Endodermal cell (in vitro differentiated cells): ENCODE measurements around the gene MRTFB. TPM values are rescaled to one million over a fixed set of nuclear protein-coding genes. Genes with fewer than 3 reads are reported as not detected.

Experiments used
- DNase-seq: peaks from one replicate; pipeline ENCODE4 v3.0.0-alpha.2; 2017
- H3K27ac ChIP-seq: 2 replicates; pipeline ENCODE4 v1.5.1; 2013; ENCODE audit warnings: mild to moderate bottlenecking, low read depth, low read length, moderate library complexity
- H3K27me3 ChIP-seq: 2 replicates; pipeline ENCODE4 v1.6.1; 2013; ENCODE audit warnings: mild to moderate bottlenecking, low read length, moderate library complexity; ENCODE audit not compliant: insufficient read depth, control insufficient read depth, poor library complexity, severe bottlenecking
- H3K36me3 ChIP-seq: 2 replicates; pipeline ENCODE4 v1.7.0; 2013; ENCODE audit warnings: mild to moderate bottlenecking, low read length, moderate library complexity; ENCODE audit not compliant: control insufficient read depth, insufficient read depth
- H3K4me1 ChIP-seq: one replicate; pipeline ENCODE4 v1.7.0; 2013; ENCODE audit warnings: low read length; ENCODE audit not compliant: control insufficient read depth, insufficient read depth
- H3K4me3 ChIP-seq: 2 replicates; pipeline ENCODE4 v1.5.1; 2013; ENCODE audit warnings: mild to moderate bottlenecking, low read length, moderate library complexity
- H3K9ac ChIP-seq: 2 replicates; pipeline ENCODE4 v1.6.1; 2013; ENCODE audit warnings: mild to moderate bottlenecking, low read length, moderate library complexity; ENCODE audit not compliant: poor library complexity, severe bottlenecking; ENCODE audit errors: extremely low read depth
- H3K9me3 ChIP-seq: 2 replicates; pipeline ENCODE4 v1.6.1; 2013; ENCODE audit warnings: mild to moderate bottlenecking, low read length, moderate library complexity; ENCODE audit not compliant: control insufficient read depth
- H3K27ac Mint-ChIP-seq: 2 replicates; pipeline ENCODE4 v1.8.0; 2020; ENCODE audit warnings: mixed read lengths
- H3K27me3 Mint-ChIP-seq: 2 replicates; pipeline ENCODE4 v1.8.0; 2021; ENCODE audit warnings: mild to moderate bottlenecking, mixed read lengths; ENCODE audit not compliant: insufficient read depth
- H3K36me3 Mint-ChIP-seq: 2 replicates; pipeline ENCODE4 v1.8.0; 2020; ENCODE audit warnings: low read depth, mixed read lengths
- H3K4me1 Mint-ChIP-seq: 2 replicates; pipeline ENCODE4 v1.8.0; 2020; ENCODE audit warnings: mixed read lengths
- H3K4me3 Mint-ChIP-seq: 2 replicates; pipeline ENCODE4 v1.8.0; 2020; ENCODE audit warnings: mild to moderate bottlenecking, moderate library complexity, mixed read lengths
- H3K9me3 Mint-ChIP-seq: 2 replicates; pipeline ENCODE4 v1.8.0; 2020; ENCODE audit warnings: mild to moderate bottlenecking, mixed read lengths
- WGBS, 2 experiments: methylation state at CpG; one replicate each; pipeline versions ENCODE4 v1.1.5 to v1.1.7; 2013; ENCODE audit warnings: missing lambda C conversion rate in 2 of 2, mixed read lengths in 1 of 2; ENCODE audit not compliant: insufficient coverage in 1 of 2, insufficient read length in 1 of 2; 5-methylcytosine and 5-hydroxymethylcytosine counted together
- total RNA-seq, 2 donors: library from RNA; stranded (reverse); fragmentation: NEBNext Ultra II Directional in 1 of 2; extraction: Animal tissue kit (Norgen Biotek cat#: 25700) in 1 of 2; gene quantifications; 2 replicates in 1 of 2; 3 replicates in 1 of 2; pipeline ENCODE4 v1.2.1, GENCODE V29; 2021
- TF ChIP-seq, protein P1 (sequence below): fragments of 200-600 bp; sonication (generic); conservative IDR thresholded peaks from 2 replicates; pipeline ENCODE4 v1.5.0; 2021; ENCODE audit warnings: antibody characterized with exemption, mild to moderate bottlenecking

Gene MRTFB
- total RNA-seq, 2 donors from 2014 or later: 49.4 to 58.6 TPM

DNA sequence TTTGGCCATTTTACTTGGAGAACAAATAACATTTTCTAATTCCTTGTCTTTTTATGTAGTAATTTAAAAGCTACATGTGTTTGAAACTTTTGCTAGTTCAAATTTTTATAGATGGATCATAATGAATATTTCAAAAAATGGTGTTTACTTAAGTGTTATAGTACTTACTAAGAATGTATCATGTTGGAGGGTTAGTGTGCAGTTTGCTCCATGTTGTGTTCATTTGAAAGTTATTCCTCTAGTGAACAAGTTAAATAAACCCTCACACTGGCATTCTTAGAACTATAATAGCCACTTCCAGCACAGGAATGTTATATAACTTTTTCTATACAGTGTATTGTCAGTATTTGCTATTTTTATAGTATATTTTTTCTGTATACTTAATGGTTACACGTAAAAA is 62.8 kb downstream of the MRTFB start:
- no peaks in the 10 kb centered on the region for H3K27me3 ChIP-seq
- peaks cover 7% of the 10 kb centered on the region for H3K9me3 Mint-ChIP-seq
- no peak overlapping the region for H3K4me3 ChIP-seq
- DNase-seq: no peak
- TF ChIP-seq, protein P1, sequence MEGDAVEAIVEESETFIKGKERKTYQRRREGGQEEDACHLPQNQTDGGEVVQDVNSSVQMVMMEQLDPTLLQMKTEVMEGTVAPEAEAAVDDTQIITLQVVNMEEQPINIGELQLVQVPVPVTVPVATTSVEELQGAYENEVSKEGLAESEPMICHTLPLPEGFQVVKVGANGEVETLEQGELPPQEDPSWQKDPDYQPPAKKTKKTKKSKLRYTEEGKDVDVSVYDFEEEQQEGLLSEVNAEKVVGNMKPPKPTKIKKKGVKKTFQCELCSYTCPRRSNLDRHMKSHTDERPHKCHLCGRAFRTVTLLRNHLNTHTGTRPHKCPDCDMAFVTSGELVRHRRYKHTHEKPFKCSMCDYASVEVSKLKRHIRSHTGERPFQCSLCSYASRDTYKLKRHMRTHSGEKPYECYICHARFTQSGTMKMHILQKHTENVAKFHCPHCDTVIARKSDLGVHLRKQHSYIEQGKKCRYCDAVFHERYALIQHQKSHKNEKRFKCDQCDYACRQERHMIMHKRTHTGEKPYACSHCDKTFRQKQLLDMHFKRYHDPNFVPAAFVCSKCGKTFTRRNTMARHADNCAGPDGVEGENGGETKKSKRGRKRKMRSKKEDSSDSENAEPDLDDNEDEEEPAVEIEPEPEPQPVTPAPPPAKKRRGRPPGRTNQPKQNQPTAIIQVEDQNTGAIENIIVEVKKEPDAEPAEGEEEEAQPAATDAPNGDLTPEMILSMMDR: no peak
- no peak overlapping the region for H3K9ac ChIP-seq
- no peak overlapping the region for H3K27ac Mint-ChIP-seq
- no peaks in the 10 kb centered on the region for H3K27me3 Mint-ChIP-seq
- H3K4me1 Mint-ChIP-seq: no peaks in the 10 kb centered on the region
- no peaks in the 10 kb centered on the region for H3K4me1 ChIP-seq
- no CpG with 5 or more reads among the region's 1 CpG for WGBS, 2 experiments
- no peak overlapping the region for H3K4me3 Mint-ChIP-seq
- no peak overlapping the region for H3K27ac ChIP-seq
- peaks cover 2% of the 10 kb centered on the region for H3K36me3 ChIP-seq
- peaks cover 18% of the 10 kb centered on the region for H3K36me3 Mint-ChIP-seq
- peaks cover 7% of the 10 kb centered on the region for H3K9me3 ChIP-seq

DNA sequence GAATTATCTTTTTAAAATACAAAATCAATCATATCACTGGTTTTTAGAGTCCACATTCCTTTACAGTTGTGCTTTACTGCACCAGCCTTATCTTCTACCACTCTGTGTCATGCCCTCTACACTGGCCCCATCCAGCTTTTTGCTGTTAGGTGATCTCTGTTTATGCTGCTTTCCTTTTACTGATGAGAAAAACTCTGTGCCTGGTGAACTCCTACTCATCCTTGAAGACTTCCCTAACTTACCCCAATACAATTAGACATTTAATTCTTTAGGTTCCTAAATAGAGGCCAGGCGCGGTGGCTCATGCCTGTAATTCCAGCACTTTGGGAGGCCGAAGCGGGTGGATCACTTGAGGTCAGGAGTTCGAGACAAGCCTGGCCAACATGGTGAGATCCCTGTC is 64.6 kb downstream of the MRTFB start:
- Mint-ChIP-seq H3K27ac (no peak overlapping the region), H3K27me3 (no peaks in the 10 kb centered on the region), H3K9me3 (peaks cover 14% of the 10 kb centered on the region), H3K4me3 (no peak overlapping the region), H3K4me1 (peaks cover 3% of the 10 kb centered on the region), H3K36me3 (peaks cover 21% of the 10 kb centered on the region)
- no peak overlapping the region for H3K27ac ChIP-seq
- WGBS, 2 experiments: 97 to 100% methylated on average over 3 to 5 of the region's 5 CpGs
- H3K36me3 ChIP-seq: peaks cover 17% of the 10 kb centered on the region
- H3K27me3 ChIP-seq: no peaks in the 10 kb centered on the region
- no peak for DNase-seq
- TF ChIP-seq, protein P1: no peak
- no peak overlapping the region for H3K4me3 ChIP-seq
- H3K4me1 ChIP-seq: peaks cover 2% of the 10 kb centered on the region
- no peak overlapping the region for H3K9ac ChIP-seq
- peaks cover 18% of the 10 kb centered on the region for H3K9me3 ChIP-seq

DNA sequence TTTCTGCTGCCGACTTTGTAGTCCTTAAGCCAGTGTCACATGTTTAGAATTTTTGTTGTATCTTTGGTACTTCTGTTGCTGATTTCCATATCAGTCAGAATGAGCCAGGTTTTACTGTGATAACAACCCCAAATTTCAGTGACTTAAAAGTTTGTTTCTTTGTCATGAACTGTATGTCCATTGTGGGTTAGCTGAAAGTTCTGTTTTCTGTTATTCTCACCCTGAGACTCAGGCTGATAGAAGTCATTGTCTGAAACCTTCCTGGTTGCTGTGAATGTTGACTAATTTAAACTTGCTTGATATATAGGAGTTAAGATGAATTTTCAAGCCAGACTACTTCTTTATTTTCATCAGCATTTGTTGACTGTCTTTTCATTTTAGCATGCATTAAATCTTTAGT is 68.8 kb downstream of the MRTFB start:
- Mint-ChIP-seq H3K27ac (no peak overlapping the region), H3K27me3 (no peaks in the 10 kb centered on the region), H3K36me3 (peaks cover 36% of the 10 kb centered on the region), H3K9me3 (peaks cover 14% of the 10 kb centered on the region), H3K4me3 (no peak overlapping the region), H3K4me1 (peaks cover 3% of the 10 kb centered on the region)
- WGBS, 2 experiments: 93% methylated on average over 1 of the region's 1 CpG; no CpG with 5 or more reads in 1 of the 2 experiments
- Histone ChIP-seq H3K4me3 (no peak overlapping the region), H3K9me3 (peaks cover 18% of the 10 kb centered on the region), H3K9ac (no peak overlapping the region), H3K4me1 (peaks cover 2% of the 10 kb centered on the region), H3K27me3 (no peaks in the 10 kb centered on the region), H3K36me3 (peaks cover 31% of the 10 kb centered on the region), H3K27ac (no peak overlapping the region)
- TF ChIP-seq, protein P1: no peak
- no peak for DNase-seq
